Lower leg skin (tissue), 3 donors: ENCODE data around the gene DNAJC13.

Experiments used
- POLR2A ChIP-seq, 2 donors: fragments of 450-650 bp; IDR thresholded peaks; one replicate each; pipeline ENCODE4 v1.6.1; 2016 to 2017; ENCODE audit warnings: antibody characterized with exemption in 2 of 2, mild to moderate bottlenecking in 1 of 2, moderate library complexity in 1 of 2
- TF ChIP-seq, protein P1 (sequence below), 3 donors: fragments of 450-650 bp; IDR thresholded peaks; one replicate each; pipeline ENCODE4 v1.5.1; 2016; ENCODE audit warnings: antibody characterized with exemption in 3 of 3, mild to moderate bottlenecking in 3 of 3, moderate library complexity in 2 of 3

DNA sequence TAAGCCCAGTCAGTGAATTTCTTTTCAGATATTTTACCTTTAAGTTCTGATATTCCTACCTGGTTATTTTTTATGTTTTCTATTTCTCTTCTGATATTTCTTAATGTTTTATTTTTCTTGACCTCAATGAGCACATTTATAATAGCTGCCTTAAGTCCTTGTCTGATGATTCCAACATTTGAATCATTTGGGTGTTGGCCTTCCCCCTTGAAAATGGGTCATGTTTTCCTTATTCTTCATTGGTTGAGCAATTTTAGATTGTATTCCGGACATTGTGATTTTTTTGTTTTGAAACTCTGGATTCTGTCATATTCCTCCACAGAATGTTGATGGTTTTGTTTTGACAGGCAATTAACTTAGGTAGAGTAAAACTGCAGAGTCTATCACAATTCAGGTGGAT is 170.1 kb downstream of the DNAJC13 start:
- TF ChIP-seq, protein P1, sequence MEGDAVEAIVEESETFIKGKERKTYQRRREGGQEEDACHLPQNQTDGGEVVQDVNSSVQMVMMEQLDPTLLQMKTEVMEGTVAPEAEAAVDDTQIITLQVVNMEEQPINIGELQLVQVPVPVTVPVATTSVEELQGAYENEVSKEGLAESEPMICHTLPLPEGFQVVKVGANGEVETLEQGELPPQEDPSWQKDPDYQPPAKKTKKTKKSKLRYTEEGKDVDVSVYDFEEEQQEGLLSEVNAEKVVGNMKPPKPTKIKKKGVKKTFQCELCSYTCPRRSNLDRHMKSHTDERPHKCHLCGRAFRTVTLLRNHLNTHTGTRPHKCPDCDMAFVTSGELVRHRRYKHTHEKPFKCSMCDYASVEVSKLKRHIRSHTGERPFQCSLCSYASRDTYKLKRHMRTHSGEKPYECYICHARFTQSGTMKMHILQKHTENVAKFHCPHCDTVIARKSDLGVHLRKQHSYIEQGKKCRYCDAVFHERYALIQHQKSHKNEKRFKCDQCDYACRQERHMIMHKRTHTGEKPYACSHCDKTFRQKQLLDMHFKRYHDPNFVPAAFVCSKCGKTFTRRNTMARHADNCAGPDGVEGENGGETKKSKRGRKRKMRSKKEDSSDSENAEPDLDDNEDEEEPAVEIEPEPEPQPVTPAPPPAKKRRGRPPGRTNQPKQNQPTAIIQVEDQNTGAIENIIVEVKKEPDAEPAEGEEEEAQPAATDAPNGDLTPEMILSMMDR (IDR thresholded peaks at IDR 0.05) = no peak
- TF ChIP-seq POLR2A (IDR thresholded peaks at IDR 0.05) = no peak
